GM18909 (cell line): ENCODE results near the gene NTHL1.

ENCODE experiments used
- ATAC-seq: cut with Tn5 transposase; IDR thresholded peaks from one replicate; pipeline ENCODE4 v1.9.1; 2021; ENCODE audit warnings: mild to moderate bottlenecking; ENCODE audit not compliant: unreplicated experiment, poor library complexity

NTHL1 gene

GRCh38 chr16:2084895-2085625 is 37.4 kb upstream of the NTHL1 start:
- ATAC-seq, result no peak

GRCh38 chr16:2083876-2084780 is 36.5 kb upstream of the NTHL1 start:
- no peak for ATAC-seq

- no peak for ATAC-seq
These were observed 35.8 kb upstream of the NTHL1 start for GRCh38 chr16:2083409-2083808.

GRCh38 chr16:2082983-2083364 is 35.3 kb upstream of the NTHL1 start:
- ATAC-seq, result no peak

- ATAC-seq, result no peak
These were observed 34.7 kb upstream of the NTHL1 start for GRCh38 chr16:2082171-2082982.

- no peak for ATAC-seq
These were observed 33.8 kb upstream of the NTHL1 start for GRCh38 chr16:2081201-2082084.

GRCh38 chr16:2079991-2080390 is 32.4 kb upstream of the NTHL1 start:
- ATAC-seq, result no peak

GRCh38 chr16:2079311-2079800 is 31.7 kb upstream of the NTHL1 start:
- ATAC-seq, result no peak

GRCh38 chr16:2078691-2079090 is 31.1 kb upstream of the NTHL1 start:
- no peak for ATAC-seq

- ATAC-seq, result no peak
These were observed 30.5 kb upstream of the NTHL1 start for GRCh38 chr16:2078096-2078495.

- ATAC-seq, result no peak
These were observed 30.1 kb upstream of the NTHL1 start for GRCh38 chr16:2077696-2078095.

GRCh38 chr16:2077016-2077415 is 29.4 kb upstream of the NTHL1 start:
- ATAC-seq, result no peak

- ATAC-seq, result no peak
These were observed 28.6 kb upstream of the NTHL1 start for GRCh38 chr16:2076072-2076865.

GRCh38 chr16:2075631-2076030 is 28.0 kb upstream of the NTHL1 start:
- ATAC-seq, result no peak

GRCh38 chr16:2074071-2074470 is 26.4 kb upstream of the NTHL1 start:
- ATAC-seq, result no peak

- ATAC-seq, result no peak
These were observed 25.3 kb upstream of the NTHL1 start for GRCh38 chr16:2072926-2073325.

- no peak for ATAC-seq
These were observed 24.0 kb upstream of the NTHL1 start for GRCh38 chr16:2071454-2072202.
